Measurements from ENCODE around the gene KISS1R.

Gene KISS1R

GRCh38 chr19:925087-925525, 8.0 kb downstream of the KISS1R start:
- DNase-seq: no peak

GRCh38 chr19:925526-926322, 8.6 kb downstream of the KISS1R start, which contains the start of gene ARID3A:
Gene ARID3A, plus strand, starts transcription at chr19:926035. Its CDS starts 3,494 bp downstream, at chr19:929529.
- DNase-seq: peak; percentile 64

- DNase-seq: no peak
These were observed 9.1 kb downstream of the KISS1R start for GRCh38 chr19:926323-926588.

- no peak for DNase-seq
These were observed 9.6 kb downstream of the KISS1R start for GRCh38 chr19:926589-927350.

GRCh38 chr19:927351-927779, 10.2 kb downstream of the KISS1R start:
- DNase-seq: no peak

- no peak for DNase-seq
These were observed 10.8 kb downstream of the KISS1R start for GRCh38 chr19:927780-928401.

GRCh38 chr19:928471-929202, 11.5 kb downstream of the KISS1R start:
- no peak for DNase-seq

- no peak for DNase-seq
These were observed 12.2 kb downstream of the KISS1R start for GRCh38 chr19:929203-929890.

- no peak for DNase-seq
These were observed 12.7 kb downstream of the KISS1R start for GRCh38 chr19:929891-930258.

- no peak for DNase-seq
These were observed 14.9 kb downstream of the KISS1R start for GRCh38 chr19:931860-932647.

GRCh38 chr19:932648-933552, 15.8 kb downstream of the KISS1R start:
- DNase-seq: no peak

- no peak for DNase-seq
These were observed 16.4 kb downstream of the KISS1R start for GRCh38 chr19:933553-933882.

GRCh38 chr19:934197-934840, 17.2 kb downstream of the KISS1R start:
- DNase-seq: no peak

- peak; percentile 42 for DNase-seq
These were observed 17.8 kb downstream of the KISS1R start for GRCh38 chr19:934865-935479.

GRCh38 chr19:936175-936546, 19.0 kb downstream of the KISS1R start:
- no peak for DNase-seq

GRCh38 chr19:937259-937694, 20.1 kb downstream of the KISS1R start:
- DNase-seq: no peak

- DNase-seq: no peak
These were observed 21.2 kb downstream of the KISS1R start for GRCh38 chr19:938233-938923.

- DNase-seq: no peak
These were observed 22.3 kb downstream of the KISS1R start for GRCh38 chr19:939439-939838.

- no peak for DNase-seq
These were observed 22.8 kb downstream of the KISS1R start for GRCh38 chr19:939922-940321.
